Type B pancreatic cell (in vitro differentiated cells): ENCODE results near the gene ECSCR. TPM values are rescaled to one million over a fixed set of nuclear protein-coding genes. Genes with fewer than 3 reads are reported as not detected.

ENCODE experiments used
- DNase-seq: peaks from one replicate; pipeline ENCODE4 v3.0.0; 2021; ENCODE audit warnings: mixed read lengths; ENCODE audit not compliant: unreplicated experiment; ENCODE audit errors: extremely low spot score
- H3K27ac Mint-ChIP-seq: 2 replicates; pipeline ENCODE4 v1.8.0; 2021; ENCODE audit warnings: mild to moderate bottlenecking, mixed read lengths
- H3K27me3 Mint-ChIP-seq: 2 replicates; pipeline ENCODE4 v1.8.0; 2021; ENCODE audit warnings: mixed read lengths
- H3K36me3 Mint-ChIP-seq: 2 replicates; pipeline ENCODE4 v1.8.0; 2021; ENCODE audit warnings: mixed read lengths
- H3K4me1 Mint-ChIP-seq: one replicate; pipeline ENCODE4 v1.8.0; 2021; ENCODE audit warnings: mixed read lengths; ENCODE audit not compliant: unreplicated experiment
- H3K4me3 Mint-ChIP-seq: 2 replicates; pipeline ENCODE4 v1.8.0; 2021; ENCODE audit warnings: mild to moderate bottlenecking, mixed read lengths
- H3K9me3 Mint-ChIP-seq: 2 replicates; pipeline ENCODE4 v1.8.0; 2021; ENCODE audit warnings: mixed read lengths
- CTCF ChIP-seq: fragments of 200-600 bp; sonication (generic); conservative IDR thresholded peaks from 2 replicates; pipeline ENCODE4 v1.5.0; 2021; ENCODE audit warnings: antibody characterized with exemption, mild to moderate bottlenecking
- total RNA-seq: library from RNA; stranded (reverse); gene quantifications from 2 replicates; pipeline ENCODE4 v1.2.1, GENCODE V29; 2021; ENCODE audit warnings: low replicate concordance

Gene ECSCR
- total RNA-seq, 1 donor from 2014 or later, result not detected

- Mint-ChIP-seq H3K4me3 (peak overlapping the region; percentile 46), H3K27me3 (no peaks in the 10 kb centered on the region), H3K36me3 (peaks cover 3% of the 10 kb centered on the region), H3K27ac (peak overlapping the region; percentile 93), H3K9me3 (no peaks in the 10 kb centered on the region), H3K4me1 (peaks cover 22% of the 10 kb centered on the region)
- TF ChIP-seq CTCF, result no peak
- DNase-seq, result no peak
Measured at GRCh38 chr5:139408191-139408590, 54.4 kb downstream of the ECSCR start.

GRCh38 chr5:139407517-139407916, 55.0 kb downstream of the ECSCR start:
- Mint-ChIP-seq H3K9me3 (no peaks in the 10 kb centered on the region), H3K4me3 (peak overlapping the region; percentile 46), H3K4me1 (peaks cover 28% of the 10 kb centered on the region)

GRCh38 chr5:139406963-139407362, 55.6 kb downstream of the ECSCR start:
- H3K4me3 Mint-ChIP-seq, result no peak overlapping the region
- H3K27me3 Mint-ChIP-seq, result no peaks in the 10 kb centered on the region
- H3K9me3 Mint-ChIP-seq, result no peaks in the 10 kb centered on the region
- peak overlapping the region; percentile 93 for H3K27ac Mint-ChIP-seq
- no peak for TF ChIP-seq CTCF
- no peak for DNase-seq
- peaks cover 29% of the 10 kb centered on the region for H3K4me1 Mint-ChIP-seq
- H3K36me3 Mint-ChIP-seq, result peaks cover 3% of the 10 kb centered on the region

More at GRCh38 chr5:139407517-139407916, 55.0 kb downstream of the ECSCR start:
- H3K27ac Mint-ChIP-seq, result peak overlapping the region; percentile 93
- H3K27me3 Mint-ChIP-seq, result no peaks in the 10 kb centered on the region
- no peak for DNase-seq
- peaks cover 3% of the 10 kb centered on the region for H3K36me3 Mint-ChIP-seq
- no peak for TF ChIP-seq CTCF

- H3K27ac Mint-ChIP-seq, result peak overlapping the region; percentile 99
- no peak for DNase-seq
- no peaks in the 10 kb centered on the region for H3K27me3 Mint-ChIP-seq
- peaks cover 29% of the 10 kb centered on the region for H3K4me1 Mint-ChIP-seq
- no peaks in the 10 kb centered on the region for H3K9me3 Mint-ChIP-seq
- TF ChIP-seq CTCF, result no peak
- H3K4me3 Mint-ChIP-seq, result peak overlapping the region; percentile 98
- H3K36me3 Mint-ChIP-seq, result peaks cover 3% of the 10 kb centered on the region
Measured at GRCh38 chr5:139404484-139404840, 58.1 kb downstream of the ECSCR start.

- peak; percentile 96 for DNase-seq
- TF ChIP-seq CTCF, result no peak
- Mint-ChIP-seq H3K4me3 (peak within 1 kb of the TSS; percentile 98), H3K27ac (peak within 1 kb of the TSS; percentile 99), H3K36me3 (peaks cover 3% of the 10 kb centered on the region), H3K4me1 (peaks cover 29% of the 10 kb centered on the region), H3K27me3 (no peaks in the 10 kb centered on the region), H3K9me3 (no peaks in the 10 kb centered on the region)
Measured at GRCh38 chr5:139403787-139404483, 58.6 kb downstream of the ECSCR start, which contains the start of gene SPATA24. SPATA24 (minus strand) TSS chr5:139404089; CDS start chr5:139404060, 29 bp downstream.
